ENCODE results near the gene ORAI2.

GRCh38 chr7:102390697-102391484, 42.5 kb upstream of the ORAI2 start:
- TF ChIP-seq CTCF (conservative IDR thresholded peaks at IDR 0.05; ENCODE audit: low read length) (peak; percentile 96), EZH2phosphoT487 (IDR thresholded peaks at IDR 0.05; ENCODE audit: borderline replicate concordance, low read depth, low read length) (no peak)

All from OCI-LY7 (cell line).